ENCODE measurements around the gene ENO1.
"Not testable (repeated sequence)": the region's sequence is repeated elsewhere in the genome, so short reads cannot be mapped to it uniquely, and the experiment has no call there.

The ENO1 gene

GRCh38 chr1:8878448-8878697, at the start of gene ENO1:
TSS of gene ENO1 (minus strand) at chr1:8878686. CDS start at chr1:8874908, 3,778 bp downstream.
- DNase-seq (ENCODE audit: low read depth in 2 of 2): no peak

GRCh38 chr1:8926707-8927694, 48.5 kb upstream of the ENO1 start:
- DNase-seq (ENCODE audit: low read depth in 2 of 2): no peak

- DNase-seq (ENCODE audit: low read depth in 2 of 2): no peak
Observed at GRCh38 chr1:8925960-8926359, 47.5 kb upstream of the ENO1 start.

GRCh38 chr1:8925406-8925805, 46.9 kb upstream of the ENO1 start:
- no peak for DNase-seq (ENCODE audit: low read depth in 2 of 2)

GRCh38 chr1:8922962-8923361, 44.5 kb upstream of the ENO1 start:
- no peak for DNase-seq (ENCODE audit: low read depth in 2 of 2)

GRCh38 chr1:8917536-8917935, 39.0 kb upstream of the ENO1 start:
- DNase-seq (ENCODE audit: low read depth in 2 of 2): not testable (repeated sequence)

GRCh38 chr1:8915446-8915845, 37.0 kb upstream of the ENO1 start:
- no peak for DNase-seq (ENCODE audit: low read depth in 2 of 2)

GRCh38 chr1:8914466-8914865, 36.0 kb upstream of the ENO1 start:
- no peak for DNase-seq (ENCODE audit: low read depth in 2 of 2)

GRCh38 chr1:8913457-8913856, 35.0 kb upstream of the ENO1 start:
- no peak for DNase-seq (ENCODE audit: low read depth in 2 of 2)

- DNase-seq (ENCODE audit: low read depth in 2 of 2): no peak
Observed at GRCh38 chr1:8911416-8912309, 33.2 kb upstream of the ENO1 start.

- DNase-seq (ENCODE audit: low read depth in 2 of 2): no peak
Observed at GRCh38 chr1:8910914-8911313, 32.4 kb upstream of the ENO1 start.

GRCh38 chr1:8910331-8910730, 31.8 kb upstream of the ENO1 start:
- DNase-seq (ENCODE audit: low read depth in 2 of 2): no peak

GRCh38 chr1:8908388-8909151, 30.1 kb upstream of the ENO1 start:
- DNase-seq (ENCODE audit: low read depth in 2 of 2): no peak

- DNase-seq (ENCODE audit: low read depth in 2 of 2): no peak
Observed at GRCh38 chr1:8905582-8906191, 27.2 kb upstream of the ENO1 start.

- DNase-seq (ENCODE audit: low read depth in 2 of 2): no peak
Observed at GRCh38 chr1:8903908-8904650, 25.6 kb upstream of the ENO1 start.

- DNase-seq (ENCODE audit: low read depth in 2 of 2): no peak
Observed at GRCh38 chr1:8903410-8903809, 24.9 kb upstream of the ENO1 start.

GRCh38 chr1:8902765-8903164, 24.3 kb upstream of the ENO1 start:
- DNase-seq (ENCODE audit: low read depth in 2 of 2): no peak

- DNase-seq (ENCODE audit: low read depth in 2 of 2): not testable (repeated sequence)
Observed at GRCh38 chr1:8900684-8901083, 22.2 kb upstream of the ENO1 start.

- DNase-seq (ENCODE audit: low read depth in 2 of 2): no peak
Observed at GRCh38 chr1:8899046-8899445, 20.6 kb upstream of the ENO1 start.

- DNase-seq (ENCODE audit: low read depth in 2 of 2): not testable (repeated sequence)
Observed at GRCh38 chr1:8898418-8898817, 19.9 kb upstream of the ENO1 start.

GRCh38 chr1:8897505-8897904, 19.0 kb upstream of the ENO1 start:
- not testable (repeated sequence) for DNase-seq (ENCODE audit: low read depth in 2 of 2)

Measured in stimulated activated CD8-positive, alpha-beta memory T cell treated with anti-CD3 and anti-CD28 coated beads, Interleukin-7, amount 100 ng/mL, for 4 hours (primary cell).